ENCODE measurements around the gene VDAC2.

DNA sequence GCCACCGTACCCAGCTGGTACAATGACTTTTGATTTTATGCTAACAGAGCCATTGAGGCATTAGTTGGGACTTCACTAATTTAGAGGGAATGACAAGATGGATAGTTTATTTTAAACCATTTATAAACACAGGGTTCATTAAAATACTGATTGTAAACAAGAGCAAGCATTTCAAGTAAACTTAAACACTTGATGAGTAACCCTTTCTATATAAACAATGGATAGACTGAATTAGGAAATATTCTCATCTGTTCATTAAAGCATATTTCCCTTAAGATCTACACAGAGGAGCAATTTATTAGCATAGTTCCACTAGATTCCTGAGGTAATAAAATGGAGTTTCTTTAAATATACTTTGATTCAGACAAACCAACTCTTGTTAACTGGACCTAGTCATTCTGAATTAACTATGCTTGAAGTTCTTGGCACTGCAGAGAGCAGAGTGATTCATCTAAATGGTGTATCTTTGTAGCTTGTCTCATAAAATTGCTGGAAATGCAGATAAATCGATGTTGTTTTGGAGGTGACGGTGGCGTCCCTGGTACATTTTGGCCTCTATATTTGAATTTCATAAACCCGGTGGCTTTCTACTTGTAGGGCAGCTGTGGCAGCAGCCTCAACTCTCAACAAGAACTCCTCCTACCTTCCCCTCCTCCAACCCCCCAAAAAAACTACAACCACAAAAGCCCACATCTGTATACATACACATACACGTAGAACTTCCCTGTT, 15.4 kb upstream of the VDAC2 start:
- TF ChIP-seq YY1 (IDR thresholded peaks at IDR 0.05; ENCODE audit: insufficient read depth, insufficient read length) (no peak), ZNF274 (IDR thresholded peaks at IDR 0.05; ENCODE audit: low read depth, low read length) (no peak)
